IMR-90 (cell line): ENCODE data around the gene MOCS2. TPM values are rescaled to one million over a fixed set of nuclear protein-coding genes. Genes with fewer than 3 reads are reported as not detected.

Experiments
- ATAC-seq: fragments of 200-7000 bp; cut with Tn5 transposase; 2 replicates; pipeline ENCODE4 v1.9.1; 2020; ENCODE audit warnings: low read depth, mild to moderate bottlenecking, moderate library complexity
- BruUV-seq: library from RNA; stranded (reverse); fragments of 400-500 nt; replicated peaks from 2 replicates; lab custom pipeline; 2021; lab: Mats Ljungman, UMichigan
- CTCF ChIA-PET: fragments of 300-600 bp; formaldehyde crosslinking; extraction: SDS; loops from one replicate; lab custom pipeline; 2021; ENCODE audit warnings: antibody characterized with exemption; lab: Yijun Ruan, JAX
- POLR2A ChIA-PET: fragments of 300-600 bp; sonication (Branson Sonifier 250); formaldehyde crosslinking; loops from one replicate; lab custom pipeline; 2022; ENCODE audit warnings: antibody characterized with exemption; ENCODE audit not compliant: unreplicated experiment; lab: Charles Lee
- DNase-seq: peaks from one replicate; pipeline ENCODE4 v3.0.0; 2013
- H2AFZ ChIP-seq: replicated peaks from 2 replicates; pipeline ENCODE3; 2013; ENCODE audit warnings: low read length, mild to moderate bottlenecking; ENCODE audit not compliant: poor library complexity
- H2AK5ac ChIP-seq: 2 replicates; pipeline ENCODE4 v1.6.1; 2013; ENCODE audit warnings: low read depth, low read length, inconsistent platforms
- H2AK9ac ChIP-seq: replicated peaks from 2 replicates; pipeline ENCODE3; 2013; ENCODE audit warnings: mild to moderate bottlenecking, low read depth, low read length, moderate library complexity; ENCODE audit not compliant: poor library complexity
- H2BK120ac ChIP-seq: 2 replicates; pipeline ENCODE4 v1.6.1; 2013; ENCODE audit warnings: low read depth, low read length, inconsistent platforms
- H2BK15ac ChIP-seq: 3 replicates; pipeline ENCODE4 v1.6.1; 2013; ENCODE audit warnings: low read depth, low read length, inconsistent platforms
- H2BK20ac ChIP-seq: 2 replicates; pipeline ENCODE4 v1.6.1; 2013; ENCODE audit warnings: low read depth, mild to moderate bottlenecking, inconsistent platforms, low read length, moderate library complexity
- H2BK5ac ChIP-seq: 2 replicates; pipeline ENCODE4 v1.6.1; 2013; ENCODE audit warnings: mild to moderate bottlenecking, low read depth, low read length, inconsistent platforms; ENCODE audit not compliant: poor library complexity, severe bottlenecking
- H3K14ac ChIP-seq: replicated peaks from 2 replicates; pipeline ENCODE4 v1.6.1; 2013; ENCODE audit warnings: low read depth, low read length, inconsistent platforms
- H3K18ac ChIP-seq: 2 replicates; pipeline ENCODE4 v1.6.1; 2013; ENCODE audit warnings: low read depth, low read length, control low read depth
- H3K23ac ChIP-seq: 2 replicates; pipeline ENCODE4 v1.6.1; 2013; ENCODE audit warnings: low read depth, low read length, inconsistent platforms
- H3K27ac ChIP-seq: 2 replicates; pipeline ENCODE4 v1.5.1; 2013; ENCODE audit warnings: mild to moderate bottlenecking, control low read depth, low read length; ENCODE audit not compliant: insufficient read depth
- H3K27me3 ChIP-seq: 2 replicates; pipeline ENCODE4 v1.6.1; 2013; ENCODE audit warnings: low read length; ENCODE audit not compliant: control insufficient read depth, insufficient read depth
- H3K36me3 ChIP-seq: 2 replicates; pipeline ENCODE4 v1.6.1; 2013; ENCODE audit warnings: low read length, mixed read lengths; ENCODE audit not compliant: control insufficient read depth, insufficient read depth
- H3K4ac ChIP-seq: 2 replicates; pipeline ENCODE4 v1.6.1; 2013; ENCODE audit warnings: low read depth, low read length, inconsistent platforms
- H3K4me1 ChIP-seq: 2 replicates; pipeline ENCODE4 v1.6.1; 2013; ENCODE audit warnings: low read length, mixed read lengths; ENCODE audit not compliant: control insufficient read depth, insufficient read depth
- H3K4me2 ChIP-seq: 2 replicates; pipeline ENCODE4 v1.6.1; 2013; ENCODE audit warnings: low read depth, mild to moderate bottlenecking, control low read depth, low read length, moderate library complexity
- H3K4me3 ChIP-seq: 2 replicates; pipeline ENCODE4 v1.5.1; 2013; ENCODE audit warnings: low read depth, mild to moderate bottlenecking, control low read depth, low read length, moderate library complexity; ENCODE audit not compliant: insufficient read depth
- H3K56ac ChIP-seq: 2 replicates; pipeline ENCODE4 v1.6.1; 2013; ENCODE audit warnings: low read length, inconsistent platforms; ENCODE audit not compliant: insufficient read depth; ENCODE audit errors: extremely low read depth
- H3K79me1 ChIP-seq, 2 experiments: 2 replicates each; pipeline ENCODE4 v1.6.1; 2013; ENCODE audit warnings: low read length in 2 of 2, inconsistent platforms in 1 of 2, low read depth in 1 of 2
- H3K9ac ChIP-seq: 2 replicates; pipeline ENCODE4 v1.6.1; 2013; ENCODE audit warnings: low read depth, low read length, control low read depth
- H3K9me1 ChIP-seq: 2 replicates; pipeline ENCODE4 v1.6.1; 2013; ENCODE audit warnings: low read length, inconsistent platforms; ENCODE audit not compliant: insufficient read depth
- H3K9me3 ChIP-seq: 2 replicates; pipeline ENCODE4 v1.6.1; 2013; ENCODE audit warnings: low read length; ENCODE audit not compliant: control insufficient read depth, insufficient read depth
- H4K20me1 ChIP-seq: 2 replicates; pipeline ENCODE4 v1.6.1; 2013; ENCODE audit warnings: low read length, inconsistent platforms; ENCODE audit not compliant: insufficient read depth
- H4K5ac ChIP-seq: 2 replicates; pipeline ENCODE4 v1.6.1; 2013; ENCODE audit warnings: mild to moderate bottlenecking, low read depth, low read length, control low read depth
- H4K8ac ChIP-seq, 2 experiments: 2 replicates each; pipeline ENCODE4 v1.6.1; 2013; ENCODE audit warnings: low read depth in 2 of 2, low read length in 2 of 2, control low read depth in 1 of 2, inconsistent platforms in 1 of 2
- H4K91ac ChIP-seq: 2 replicates; pipeline ENCODE4 v1.6.1; 2013; ENCODE audit warnings: low read depth, low read length, inconsistent platforms; ENCODE audit not compliant: insufficient read depth
- BHLHE40 ChIP-seq: fragments of 150-350 bp; IDR thresholded peaks from 2 replicates; pipeline ENCODE4 v1.6.1; 2016; ENCODE audit warnings: mild to moderate bottlenecking, low read depth, low read length
- FOS ChIP-seq: fragments of 150-350 bp; IDR thresholded peaks from 2 replicates; pipeline ENCODE4 v1.6.1; 2016; ENCODE audit warnings: low read depth, low read length
- WGBS, 2 experiments: methylation state at CpG; one replicate each; pipeline versions ENCODE4 v1.1.5 to v1.1.7; 2013; ENCODE audit warnings: missing lambda C conversion rate in 2 of 2; ENCODE audit not compliant: insufficient read length in 1 of 2; ENCODE audit errors: extremely low coverage in 2 of 2; 5-methylcytosine and 5-hydroxymethylcytosine counted together
- dilution Hi-C: fragments of 300-500 bp; cut with HindIII; formaldehyde crosslinking; loops from one replicate; pipeline ENCODE4 v1.14.3; 2018; ENCODE audit warnings: low sequenced_read_pairs; ENCODE audit not compliant: unreplicated experiment
- in situ Hi-C: fragments of 300-500 bp; cut with MboI; formaldehyde crosslinking; loops from 3 replicates; pipeline ENCODE4 v1.14.3; 2019; ENCODE audit warnings: low sequenced_read_pairs, inconsistent platforms, mixed read lengths
- intact Hi-C: fragments of 100-400 bp; cut with micrococcal nuclease; formaldehyde crosslinking; loops from 2 replicates; pipeline ENCODE4 v1.10.0; 2022
- polyA plus RNA-seq, 3 experiments: library from polyadenylated mRNA; depleted of rRNA; stranded (reverse); fragments of >200 nt; gene quantifications; 2 replicates each; pipeline ENCODE4 v1.2.3, GENCODE V29; 2012; ENCODE audit warnings: low replicate concordance in 1 of 3
- total RNA-seq: library from RNA; depleted of rRNA; stranded (reverse); fragments of >200 nt; gene quantifications from 2 replicates; pipeline ENCODE4 v1.2.3, GENCODE V29; 2012
- TF ChIP-seq, protein P1 (sequence below): conservative IDR thresholded peaks from 2 replicates; pipeline ENCODE4 v1.5.1; 2012; ENCODE audit warnings: mild to moderate bottlenecking, low read depth, low read length, improper control_type of control experiment

MOCS2 gene
- total and polyA plus RNA-seq, 2 of the 4 experiments (the other 2 are of a cell fraction): 36.4 to 40.0 TPM

DNA sequence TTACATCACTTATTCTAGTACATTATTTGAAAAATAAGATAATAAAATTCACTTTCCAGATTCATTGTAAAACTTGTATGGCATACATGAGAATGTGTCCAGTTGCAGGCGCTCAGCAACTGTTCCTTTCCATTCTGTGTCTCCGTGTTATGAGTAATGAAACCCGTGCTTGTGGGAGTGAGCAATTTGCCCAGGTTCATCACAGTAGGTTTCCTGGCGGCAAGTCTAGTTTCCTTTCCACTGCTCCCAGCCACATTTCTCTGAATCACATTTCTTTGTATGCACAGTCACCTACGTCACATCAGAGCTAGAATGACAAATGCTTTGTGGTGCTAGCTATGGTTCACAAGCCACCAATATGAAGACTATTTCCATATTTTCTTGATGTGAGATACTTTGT is 39.9 kb downstream of the MOCS2 start:
- H3K23ac ChIP-seq: no peak overlapping the region
- H3K27me3 ChIP-seq: no peaks in the 10 kb centered on the region
- no peak overlapping the region for H3K27ac ChIP-seq
- no peaks in the 10 kb centered on the region for H4K20me1 ChIP-seq
- intact Hi-C loops: loop anchor here (2.0 kb wide), 1 partner anchor 121 kb away; no protein-coding TSS in a partner anchor
- H2BK5ac ChIP-seq: no peak overlapping the region
- no peak overlapping the region for H4K91ac ChIP-seq
- no peak overlapping the region for H2BK15ac ChIP-seq
- H3K79me1 ChIP-seq: peaks cover 4 to 26% of the 10 kb centered on the region in 2 experiments; a peak in 3 of 4 replicates
- H2BK120ac ChIP-seq: no peak overlapping the region
- TF ChIP-seq, protein P1, sequence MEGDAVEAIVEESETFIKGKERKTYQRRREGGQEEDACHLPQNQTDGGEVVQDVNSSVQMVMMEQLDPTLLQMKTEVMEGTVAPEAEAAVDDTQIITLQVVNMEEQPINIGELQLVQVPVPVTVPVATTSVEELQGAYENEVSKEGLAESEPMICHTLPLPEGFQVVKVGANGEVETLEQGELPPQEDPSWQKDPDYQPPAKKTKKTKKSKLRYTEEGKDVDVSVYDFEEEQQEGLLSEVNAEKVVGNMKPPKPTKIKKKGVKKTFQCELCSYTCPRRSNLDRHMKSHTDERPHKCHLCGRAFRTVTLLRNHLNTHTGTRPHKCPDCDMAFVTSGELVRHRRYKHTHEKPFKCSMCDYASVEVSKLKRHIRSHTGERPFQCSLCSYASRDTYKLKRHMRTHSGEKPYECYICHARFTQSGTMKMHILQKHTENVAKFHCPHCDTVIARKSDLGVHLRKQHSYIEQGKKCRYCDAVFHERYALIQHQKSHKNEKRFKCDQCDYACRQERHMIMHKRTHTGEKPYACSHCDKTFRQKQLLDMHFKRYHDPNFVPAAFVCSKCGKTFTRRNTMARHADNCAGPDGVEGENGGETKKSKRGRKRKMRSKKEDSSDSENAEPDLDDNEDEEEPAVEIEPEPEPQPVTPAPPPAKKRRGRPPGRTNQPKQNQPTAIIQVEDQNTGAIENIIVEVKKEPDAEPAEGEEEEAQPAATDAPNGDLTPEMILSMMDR: no peak
- TF ChIP-seq FOS (peak; percentile 42; the same call in 1 of the 2 replicates), BHLHE40 (peak; percentile 59)
- ChIA-PET CTCF (no interaction called here), POLR2A (no interaction called here)
- BruUV-seq: no TSS peak
- peaks cover 5% of the 10 kb centered on the region for H3K4me1 ChIP-seq
- 0 out of 4 replicates have a peak overlapping the region, but pooled peaks of 1 of the 2 experiments have one; percentile 4 for H4K8ac ChIP-seq
- no peak overlapping the region; the same call in 1 of the 2 replicates for H3K14ac ChIP-seq
- no peak overlapping the region for H3K4ac ChIP-seq
- no peak overlapping the region for H3K18ac ChIP-seq
- H3K4me3 ChIP-seq: no peak overlapping the region
- peaks cover 17% of the 10 kb centered on the region for H3K36me3 ChIP-seq
- H4K5ac ChIP-seq: no peak overlapping the region
- peaks cover 3% of the 10 kb centered on the region; the same call in 1 of the 2 replicates for H3K9me1 ChIP-seq
- WGBS, 2 experiments: 80% methylated on average over 3 of the region's 5 CpGs; no CpG with 5 or more reads in 1 of the 2 experiments
- no peak overlapping the region for H3K9ac ChIP-seq
- in situ Hi-C loops: no loop called here
- dilution Hi-C loops: loop anchor here (25.0 kb wide), 1 partner anchor 107 kb away; no protein-coding TSS in a partner anchor
- H2BK20ac ChIP-seq: no peak overlapping the region
- no peak overlapping the region for H3K4me2 ChIP-seq
- no peak overlapping the region for H2AK5ac ChIP-seq
- ATAC-seq (0 out of 2 replicates have a peak, but pooled peaks have one; percentile 18), DNase-seq (peak; percentile 83)
- no peak overlapping the region for H3K56ac ChIP-seq
- H2AFZ ChIP-seq: no peak overlapping the region
- H3K9me3 ChIP-seq: no peaks in the 10 kb centered on the region
- no peak overlapping the region for H2AK9ac ChIP-seq
